ENCODE measurements around the gene CHN1.

DNA sequence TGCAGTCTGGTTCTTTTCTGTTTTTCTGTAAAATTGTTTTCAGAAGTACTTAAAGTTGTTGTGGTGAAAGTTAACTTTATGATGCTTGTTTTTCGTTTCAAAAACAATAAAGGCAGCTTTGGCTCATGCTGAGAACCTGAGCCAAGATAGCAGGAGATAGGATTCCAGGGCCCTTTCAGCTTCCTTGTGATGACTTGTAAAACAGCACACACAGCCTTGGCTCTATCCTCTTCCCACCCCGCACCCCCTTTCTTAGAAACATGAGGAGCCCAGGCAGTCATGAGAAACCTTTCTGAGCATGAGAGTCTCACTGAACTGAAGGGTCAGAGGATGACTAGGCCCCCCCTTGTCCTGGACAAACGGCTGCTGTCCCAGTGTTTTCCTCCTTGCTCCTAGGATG, 228.5 kb downstream of the CHN1 start:
- no peak for TF ChIP-seq POLR2AphosphoS5 (IDR thresholded peaks at IDR 0.05; ENCODE audit: low read depth, low read length)
- no peak for TF ChIP-seq SIN3A (IDR thresholded peaks at IDR 0.05; ENCODE audit: borderline replicate concordance, insufficient read depth, low read length)
